ENCODE measurements around the gene LDHAL6B.

Gene LDHAL6B

GRCh38 chr15:59227021-59227420 is 20.4 kb downstream of the LDHAL6B start:
- no peaks in the 10 kb centered on the region for H3K79me2 ChIP-seq (ENCODE audit: control insufficient read depth, low read length)
- no peaks in the 10 kb centered on the region for H4K20me1 ChIP-seq (ENCODE audit: control insufficient read depth, insufficient read depth, low read depth, low read length)
- no peaks in the 10 kb centered on the region for H3K4me1 ChIP-seq (ENCODE audit: control insufficient read depth, low read length)
- no peak overlapping the region for H3K4me3 ChIP-seq (ENCODE audit: low read length)
- no peak overlapping the region for H3K4me2 ChIP-seq (ENCODE audit: low read length)
- H3F3A ChIP-seq (ENCODE audit: control insufficient read depth, insufficient read depth) = no peaks in the 10 kb centered on the region
- H3K9me3 ChIP-seq (ENCODE audit: control insufficient read depth, insufficient read depth, low read length) = no peaks in the 10 kb centered on the region
- no peaks in the 10 kb centered on the region for H3K9me2 ChIP-seq (replicated peaks; ENCODE audit: control insufficient read depth, low read length)
- peaks cover 9% of the 10 kb centered on the region for H3K36me3 ChIP-seq (ENCODE audit: control insufficient read depth, low read length)
- H3K27me3 ChIP-seq (ENCODE audit: control insufficient read depth, low read length) = no peaks in the 10 kb centered on the region
- TF ChIP-seq CTCF (IDR thresholded peaks at IDR 0.05; ENCODE audit: low read depth, low read length, poor library complexity, severe bottlenecking) (no peak), EZH2phosphoT487 (IDR thresholded peaks at IDR 0.05; ENCODE audit: borderline replicate concordance, low read length) (no peak)
- no peak overlapping the region for H3K27ac ChIP-seq (ENCODE audit: low read depth, low read length)

DNA sequence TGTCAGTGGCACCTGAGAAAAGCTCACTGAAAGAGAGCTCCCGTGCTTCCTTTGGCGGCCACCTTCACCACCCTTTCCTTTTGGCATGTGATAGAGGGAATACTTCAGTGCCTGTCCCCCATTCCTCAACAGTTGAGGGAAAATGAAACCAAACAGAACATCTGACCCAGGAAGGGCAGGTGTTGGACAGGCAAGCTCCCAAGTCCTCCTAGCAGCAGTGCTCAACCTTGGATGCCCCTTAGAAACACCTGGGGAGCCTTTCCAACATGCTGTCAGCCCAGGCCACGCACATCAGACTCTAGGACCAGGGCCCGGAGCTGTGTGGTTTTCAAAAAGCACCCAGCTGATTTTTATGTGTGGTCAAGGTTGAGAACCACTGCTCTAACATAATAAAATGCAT is 22.4 kb downstream of the LDHAL6B start:
- Histone ChIP-seq H3K27me3 (ENCODE audit: control insufficient read depth, low read length) (no peaks in the 10 kb centered on the region), H3K4me2 (ENCODE audit: low read length) (no peak overlapping the region), H3K36me3 (ENCODE audit: control insufficient read depth, low read length) (no peaks in the 10 kb centered on the region; the same call in 1 of the 2 replicates), H3K4me3 (ENCODE audit: low read length) (no peak overlapping the region), H3K27ac (ENCODE audit: low read depth, low read length) (no peak overlapping the region), H3F3A (ENCODE audit: control insufficient read depth, insufficient read depth) (no peaks in the 10 kb centered on the region), H3K4me1 (ENCODE audit: control insufficient read depth, low read length) (no peaks in the 10 kb centered on the region), H4K20me1 (ENCODE audit: control insufficient read depth, insufficient read depth, low read depth, low read length) (no peaks in the 10 kb centered on the region), H3K9me2 (replicated peaks; ENCODE audit: control insufficient read depth, low read length) (no peaks in the 10 kb centered on the region), H3K9me3 (ENCODE audit: control insufficient read depth, insufficient read depth, low read length) (no peaks in the 10 kb centered on the region), H3K79me2 (ENCODE audit: control insufficient read depth, low read length) (no peaks in the 10 kb centered on the region)
- TF ChIP-seq EZH2phosphoT487 (IDR thresholded peaks at IDR 0.05; ENCODE audit: borderline replicate concordance, low read length) (no peak), CTCF (IDR thresholded peaks at IDR 0.05; ENCODE audit: low read depth, low read length, poor library complexity, severe bottlenecking) (no peak)

GRCh38 chr15:59229453-59229852 is 22.8 kb downstream of the LDHAL6B start:
- TF ChIP-seq EZH2phosphoT487 (IDR thresholded peaks at IDR 0.05; ENCODE audit: borderline replicate concordance, low read length) = no peak
- TF ChIP-seq CTCF (IDR thresholded peaks at IDR 0.05; ENCODE audit: low read depth, low read length, poor library complexity, severe bottlenecking) = no peak

More at GRCh38 chr15:59229453-59229852, 22.8 kb downstream of the LDHAL6B start:
- Histone ChIP-seq H3K9me2 (replicated peaks; ENCODE audit: control insufficient read depth, low read length) (no peaks in the 10 kb centered on the region), H3K4me2 (ENCODE audit: low read length) (no peak overlapping the region), H4K20me1 (ENCODE audit: control insufficient read depth, insufficient read depth, low read depth, low read length) (no peaks in the 10 kb centered on the region), H3K79me2 (ENCODE audit: control insufficient read depth, low read length) (no peaks in the 10 kb centered on the region), H3F3A (ENCODE audit: control insufficient read depth, insufficient read depth) (no peaks in the 10 kb centered on the region), H3K27me3 (ENCODE audit: control insufficient read depth, low read length) (no peaks in the 10 kb centered on the region), H3K9me3 (ENCODE audit: control insufficient read depth, insufficient read depth, low read length) (no peaks in the 10 kb centered on the region), H3K36me3 (ENCODE audit: control insufficient read depth, low read length) (no peaks in the 10 kb centered on the region; the same call in 1 of the 2 replicates), H3K27ac (ENCODE audit: low read depth, low read length) (no peak overlapping the region), H3K4me3 (ENCODE audit: low read length) (no peak overlapping the region), H3K4me1 (ENCODE audit: control insufficient read depth, low read length) (no peaks in the 10 kb centered on the region)

Measured in DOHH2 (cell line).